ENCODE data around the gene MAST4.

DNA sequence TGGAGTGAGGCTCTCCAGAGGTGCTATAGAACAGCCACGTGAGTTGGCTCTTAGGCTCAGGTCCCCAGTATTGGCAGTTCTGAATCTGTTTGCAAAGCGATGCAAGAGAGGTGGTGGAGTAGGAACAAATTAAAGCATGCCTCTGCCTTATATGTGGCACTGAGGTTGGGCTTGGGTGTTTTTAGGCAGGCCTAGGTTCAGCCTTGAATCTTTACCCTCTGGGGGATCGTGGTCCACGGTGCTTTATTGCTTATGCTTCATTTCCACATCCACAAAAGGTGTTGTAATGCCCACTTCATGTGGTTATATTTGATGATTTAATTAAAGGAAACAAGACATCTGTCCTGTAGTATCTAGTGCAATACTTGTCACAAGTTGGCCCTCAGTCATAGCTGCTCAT is 544.2 kb downstream of the MAST4 start:
- no peak for TF ChIP-seq CTCF (IDR thresholded peaks at IDR 0.05)
- no peak for TF ChIP-seq EZH2 (IDR thresholded peaks at IDR 0.05; ENCODE audit: borderline replicate concordance, insufficient read depth, low read depth, low read length, poor library complexity, severe bottlenecking)

All from B cell (primary cell).